ENCODE results near the gene TMEM242. TPM values are rescaled to one million over a fixed set of nuclear protein-coding genes. Genes with fewer than 3 reads are reported as not detected.
A peak's percentile ranks its signal among the peaks of the same experiment; 100 is the strongest.

TMEM242 gene
- total RNA-seq, 1 donor from 2014 or later = 19.4 TPM

- no peak for DNase-seq
- no peak for ATAC-seq
- intact Hi-C loops (cut with micrococcal nuclease) = no loop called here
These were observed 25.0 kb downstream of the TMEM242 start for GRCh38 chr6:157298216-157298724.

DNA sequence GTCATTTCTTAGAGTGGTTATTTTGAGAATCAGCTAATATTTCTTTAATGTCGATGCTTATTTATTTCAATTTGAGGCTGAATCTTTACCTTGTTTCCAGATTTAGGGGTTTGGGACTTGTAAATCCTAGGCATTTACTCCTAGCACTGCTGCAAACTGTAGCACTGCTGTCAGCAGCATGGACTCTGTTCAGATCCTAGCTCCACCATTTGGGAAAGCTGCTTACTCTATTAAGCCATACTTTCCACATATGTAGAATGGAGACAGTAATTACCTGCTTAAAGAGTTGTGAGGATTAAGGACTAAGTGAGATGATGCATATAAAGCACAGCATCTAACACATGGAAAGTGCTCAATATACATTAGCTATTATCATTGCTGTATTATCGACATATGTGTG, 28.7 kb downstream of the TMEM242 start:
- ATAC-seq (no peak), DNase-seq (no peak)
- intact Hi-C loops (cut with micrococcal nuclease) = no loop called here

DNA sequence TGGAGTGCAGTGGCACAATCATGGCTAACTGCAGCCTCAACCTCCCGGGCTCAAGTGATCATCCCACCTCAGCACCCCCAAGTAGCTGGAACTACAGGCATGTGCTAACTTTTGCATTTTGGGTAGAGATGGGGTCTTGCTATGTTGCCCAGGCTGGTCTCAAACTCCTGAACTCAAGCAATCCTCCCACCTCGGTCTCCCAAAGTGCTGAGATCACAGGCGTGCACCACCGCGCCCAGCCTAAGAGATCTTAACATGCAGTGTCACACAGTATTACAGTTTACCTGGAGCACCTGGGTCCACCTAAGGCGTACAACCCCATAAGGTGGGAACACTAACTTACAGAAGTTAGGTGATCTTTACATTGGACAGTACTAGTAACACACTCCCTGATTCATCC, 29.5 kb downstream of the TMEM242 start:
- intact Hi-C loops (cut with micrococcal nuclease) = no loop called here
- DNase-seq (no peak), ATAC-seq (no peak)

GRCh38 chr6:157292202-157292601, 31.1 kb downstream of the TMEM242 start:
- intact Hi-C loops (cut with micrococcal nuclease) = no loop called here
- ATAC-seq (no peak), DNase-seq (no peak)

GRCh38 chr6:157291356-157291755, 32.0 kb downstream of the TMEM242 start:
- ATAC-seq = no peak
- intact Hi-C loops (cut with micrococcal nuclease) = no loop called here
- no peak for DNase-seq

DNA sequence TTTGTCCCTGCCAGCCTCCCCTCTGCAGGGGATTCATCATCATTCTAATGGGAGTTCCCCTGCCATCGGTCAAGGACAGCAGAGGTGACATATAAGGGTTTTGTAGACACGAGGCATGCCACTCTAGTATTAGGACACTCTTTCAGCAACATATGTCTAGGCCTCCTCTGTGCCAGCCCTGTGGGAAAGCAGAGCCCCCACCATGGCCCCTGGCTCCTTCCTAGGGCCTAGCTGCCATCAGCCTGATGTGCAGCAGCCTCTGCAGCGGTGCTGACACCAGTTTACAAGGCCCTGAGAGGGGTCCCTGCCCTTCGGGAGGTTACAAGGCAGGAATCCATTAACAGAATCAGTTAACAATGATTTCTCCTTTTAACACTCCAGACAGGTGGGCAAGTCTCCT, 32.5 kb downstream of the TMEM242 start:
- ATAC-seq (no peak), DNase-seq (no peak)
- intact Hi-C loops (cut with micrococcal nuclease) = no loop called here

DNA sequence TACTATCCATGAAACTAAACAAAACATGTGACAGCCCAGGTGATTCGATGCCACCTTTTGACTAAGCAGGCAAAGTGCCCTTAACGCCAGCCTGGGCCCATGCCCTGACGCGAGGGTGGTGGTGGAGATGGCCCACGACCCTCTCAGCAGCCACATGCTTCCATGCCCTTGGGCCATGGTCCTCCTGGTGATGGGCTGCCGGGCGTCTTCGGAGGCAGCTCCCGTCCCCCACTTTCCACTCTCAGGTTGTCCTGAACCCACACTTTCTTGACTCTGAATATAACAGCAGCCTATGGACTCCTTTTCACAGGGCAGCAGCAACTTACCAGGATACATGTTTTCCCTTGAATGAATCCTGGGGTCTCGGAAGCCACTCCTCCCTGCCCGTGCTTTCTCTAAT, 33.6 kb downstream of the TMEM242 start:
- DNase-seq (no peak), ATAC-seq (no peak)
- intact Hi-C loops (cut with micrococcal nuclease) = no loop called here

- no peak for ATAC-seq
- no peak for DNase-seq
- intact Hi-C loops (cut with micrococcal nuclease) = no loop called here
These were observed 34.7 kb downstream of the TMEM242 start for GRCh38 chr6:157288575-157288974.

DNA sequence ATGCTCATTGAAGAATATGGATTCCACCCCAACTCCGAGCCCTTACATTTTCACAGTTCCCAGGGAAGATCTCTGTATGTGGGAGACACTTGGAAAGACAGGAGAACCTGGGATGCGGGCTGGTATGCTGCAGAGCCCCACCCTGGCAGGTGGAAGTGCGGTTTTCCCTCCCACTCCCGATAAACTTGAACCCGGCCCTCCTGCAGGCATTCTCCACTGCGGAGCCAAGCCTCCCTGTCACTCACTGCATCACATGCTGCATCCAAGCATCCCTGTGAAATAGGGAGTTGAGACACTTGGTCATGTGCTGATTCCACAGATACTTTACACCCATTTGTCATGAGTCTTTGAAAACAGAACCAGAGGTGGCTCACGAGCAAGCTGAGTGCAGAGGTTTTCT, 35.4 kb downstream of the TMEM242 start:
- DNase-seq (no peak), ATAC-seq (no peak)
- intact Hi-C loops (cut with micrococcal nuclease) = no loop called here

DNA sequence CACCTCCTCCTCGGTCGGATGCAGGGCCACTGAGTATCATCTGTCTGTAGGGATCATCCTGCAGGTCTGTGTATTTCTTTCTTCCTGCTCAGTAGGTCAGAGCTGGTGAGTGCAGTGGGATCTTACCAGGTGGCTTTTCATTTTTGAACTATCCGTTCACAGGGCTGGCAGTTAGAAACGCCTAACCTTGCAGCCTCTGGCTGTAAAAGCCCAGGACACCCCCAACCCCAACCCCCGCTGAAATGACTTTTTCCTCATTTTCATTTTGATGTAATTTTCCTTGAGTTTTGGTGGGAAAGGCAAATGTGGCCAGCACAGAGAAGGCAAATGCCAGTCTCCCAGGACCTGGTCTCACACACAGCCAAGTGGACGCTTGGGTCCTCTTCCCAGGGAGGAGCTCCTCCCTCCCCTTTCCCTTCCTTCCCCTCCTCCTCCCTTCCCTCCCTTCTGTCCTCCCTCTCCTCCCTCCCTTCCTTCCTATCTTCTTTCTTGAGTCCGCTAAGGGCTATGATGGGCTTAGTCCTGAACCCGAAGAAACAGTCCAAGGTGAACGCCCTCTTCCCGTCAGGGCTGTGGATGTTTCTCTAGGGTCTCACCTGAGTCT, 36.0 kb downstream of the TMEM242 start:
- DNase-seq = no peak
- intact Hi-C loops (cut with micrococcal nuclease) = no loop called here
- ATAC-seq = no peak

GRCh38 chr6:157285422-157285779, 37.9 kb downstream of the TMEM242 start:
- intact Hi-C loops (cut with micrococcal nuclease) = no loop called here
- ATAC-seq (no peak), DNase-seq (no peak)

DNA sequence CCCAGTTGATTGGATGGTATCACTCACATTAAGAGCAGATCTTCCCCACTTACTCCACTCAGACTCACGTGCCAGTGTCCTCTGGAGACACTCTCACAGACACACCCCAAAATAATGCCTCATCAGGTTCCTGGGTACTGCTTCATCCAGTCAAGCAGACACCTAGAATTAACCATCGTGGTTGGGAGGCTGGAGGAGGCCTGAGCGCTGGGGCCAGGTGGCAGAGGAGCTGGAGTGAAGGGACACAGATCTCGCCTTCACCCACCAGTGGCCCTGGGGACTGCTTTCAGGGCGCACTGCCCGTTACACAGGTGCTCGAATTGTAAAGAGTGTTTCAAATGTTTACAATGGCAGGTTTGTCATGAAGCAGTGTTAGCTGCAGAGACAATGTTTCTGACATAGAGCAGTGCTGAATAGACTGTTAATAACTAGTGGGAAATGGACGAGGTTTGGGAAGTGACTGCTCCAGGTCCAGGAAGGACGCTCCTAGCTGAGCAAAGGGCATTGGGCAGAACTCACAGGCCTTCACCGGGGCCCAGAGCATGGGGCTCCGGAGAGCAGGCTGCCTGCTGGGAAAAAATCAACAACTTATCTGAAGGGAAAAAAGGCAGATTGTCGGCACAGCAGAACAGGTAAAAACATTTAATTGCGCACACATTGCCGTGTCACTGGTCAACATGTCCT, 38.4 kb downstream of the TMEM242 start:
- DNase-seq (no peak), ATAC-seq (no peak)
- intact Hi-C loops (cut with micrococcal nuclease) = no loop called here

DNA sequence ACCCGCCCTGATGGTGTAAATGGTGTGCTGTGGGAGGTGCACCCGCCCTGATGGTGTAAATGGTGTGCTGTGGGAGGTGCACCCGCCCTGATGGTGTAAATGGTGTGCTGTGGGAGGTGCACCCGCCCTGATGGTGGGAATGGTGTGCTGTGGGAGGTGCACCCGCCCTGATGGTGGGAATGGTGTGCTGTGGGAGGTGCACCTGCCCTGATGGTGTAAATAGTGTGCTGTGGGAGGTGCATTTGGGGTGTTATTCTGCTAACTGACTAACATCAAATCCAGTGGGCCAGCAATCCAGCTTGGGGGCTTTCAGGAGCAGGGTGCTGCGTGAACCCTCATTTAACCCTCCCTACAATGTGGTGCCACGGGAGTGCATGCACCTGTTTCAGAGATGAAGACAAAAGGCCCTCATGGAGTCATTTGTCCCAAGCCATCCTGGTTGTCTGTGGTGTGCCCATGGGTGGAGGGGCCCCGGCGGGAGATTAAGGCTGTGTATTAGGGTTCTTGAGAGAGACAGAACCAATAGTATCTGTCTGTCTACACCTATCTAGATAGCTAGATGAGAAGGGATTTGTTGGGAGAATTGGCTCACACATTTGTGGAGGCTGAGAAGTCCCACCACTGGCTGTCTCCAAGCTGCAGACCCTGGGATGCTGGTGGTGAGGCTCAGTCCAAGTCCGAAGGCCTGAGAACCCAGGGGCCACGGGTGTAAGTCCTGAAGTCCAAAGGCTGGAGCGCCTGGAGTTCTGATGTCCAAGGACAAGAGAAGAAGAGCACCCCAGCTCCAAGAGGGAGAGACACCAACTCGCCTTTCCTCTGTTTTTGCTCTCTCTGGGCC, 39.2 kb downstream of the TMEM242 start:
- ATAC-seq (no peak), DNase-seq (no peak)
- intact Hi-C loops (cut with micrococcal nuclease) = no loop called here

- DNase-seq (no peak), ATAC-seq (no peak)
These were observed 39.9 kb downstream of the TMEM242 start for GRCh38 chr6:157283330-157283898.

DNA sequence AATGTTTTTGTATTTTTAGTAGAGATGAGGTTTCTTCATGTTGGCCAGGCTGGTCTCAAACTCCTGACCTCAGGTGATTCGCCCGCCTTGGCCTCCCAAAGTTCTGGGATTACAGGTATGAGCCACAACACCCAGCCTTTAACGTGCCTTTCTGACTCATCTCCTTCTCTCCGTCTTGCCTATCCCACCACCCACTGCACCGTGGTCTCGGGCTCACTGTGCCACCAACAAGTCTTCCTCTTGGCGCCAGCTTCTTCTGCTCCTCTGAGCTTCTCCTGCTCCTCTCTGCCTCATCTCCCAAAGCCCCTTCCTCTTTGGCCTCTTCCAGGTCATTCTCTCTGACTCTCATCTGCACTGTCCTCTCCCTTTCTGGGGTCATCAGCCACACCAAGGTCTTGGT, 41.0 kb downstream of the TMEM242 start:
- ATAC-seq (no peak), DNase-seq (no peak)
- intact Hi-C loops (cut with micrococcal nuclease) = no loop called here

More at GRCh38 chr6:157283330-157283898, 39.9 kb downstream of the TMEM242 start:
- intact Hi-C loops (cut with micrococcal nuclease) = no loop called here

DNA sequence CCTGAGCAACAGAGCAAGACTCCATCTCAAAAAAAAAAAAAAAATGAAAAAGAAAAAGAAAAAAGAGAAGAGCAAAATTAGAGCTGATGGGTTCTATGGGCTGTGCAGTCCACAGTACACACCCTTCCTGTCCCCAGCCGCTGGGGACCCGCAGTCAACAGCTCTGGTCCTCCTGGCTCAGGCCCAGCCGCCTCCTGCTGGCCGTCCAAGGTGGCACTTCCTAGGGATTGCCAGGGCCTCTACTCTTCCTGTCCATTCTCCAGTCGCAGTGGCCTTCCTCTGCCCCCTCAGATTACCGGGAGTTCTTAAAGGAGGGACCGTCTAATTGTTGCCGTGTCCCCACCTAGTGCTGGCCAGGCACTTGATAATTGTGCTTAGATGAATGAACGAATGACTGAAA, 41.7 kb downstream of the TMEM242 start:
- ATAC-seq (peak; percentile 58), DNase-seq (no peak)
- intact Hi-C loops (cut with micrococcal nuclease) = no loop called here

- intact Hi-C loops (cut with micrococcal nuclease) = no loop called here
- no peak for ATAC-seq
- DNase-seq = no peak
These were observed 42.4 kb downstream of the TMEM242 start for GRCh38 chr6:157280947-157281346.

GRCh38 chr6:157280157-157280556, 43.2 kb downstream of the TMEM242 start:
- DNase-seq = no peak
- ATAC-seq = no peak
- intact Hi-C loops (cut with micrococcal nuclease) = no loop called here

- no peak for DNase-seq
- ATAC-seq = no peak
- intact Hi-C loops (cut with micrococcal nuclease) = no loop called here
These were observed 45.1 kb downstream of the TMEM242 start for GRCh38 chr6:157278171-157278570.

- DNase-seq (no peak), ATAC-seq (no peak)
- intact Hi-C loops (cut with micrococcal nuclease) = no loop called here
These were observed 46.6 kb downstream of the TMEM242 start for GRCh38 chr6:157276731-157277130.

Measured in left ventricle myocardium superior (tissue), 1 donor.